Uterus (tissue), 4 donors: ENCODE measurements around the gene KREMEN1. TPM values are rescaled to one million over a fixed set of nuclear protein-coding genes. Genes with fewer than 3 reads are reported as not detected.

ENCODE experiments used
- DNase-seq, 2 donors: peaks; one replicate each; pipeline ENCODE4 v3.0.0-alpha.2; 2019 to 2020
- H3K27ac ChIP-seq, 2 donors: fragments of 200-600 bp; sonication (generic); 1 replicate in 1 of 2; 2 replicates in 1 of 2; pipeline ENCODE4 v1.5.1; 2016 to 2018
- H3K27me3 ChIP-seq, 2 donors: fragments of 200-600 bp; sonication (generic); one replicate each; pipeline ENCODE4 v1.5.1; 2018 to 2019; ENCODE audit warnings: control low read depth in 1 of 2
- H3K36me3 ChIP-seq, 2 donors: fragments of 200-600 bp; sonication (generic); one replicate each; pipeline ENCODE4 v1.5.1; 2019; ENCODE audit warnings: control low read depth in 1 of 2
- H3K4me1 ChIP-seq, 2 donors: fragments of 200-600 bp; sonication (generic); one replicate each; pipeline ENCODE4 v1.5.1; 2018 to 2019; ENCODE audit warnings: control low read depth in 1 of 2
- H3K4me3 ChIP-seq, 2 donors: fragments of 200-600 bp; sonication (generic); 1 replicate in 1 of 2; 2 replicates in 1 of 2; pipeline ENCODE4 v1.5.1; 2018 to 2019; ENCODE audit warnings: mild to moderate bottlenecking in 1 of 2
- H3K9me3 ChIP-seq, 2 donors: fragments of 200-600 bp; sonication (generic); one replicate each; pipeline ENCODE4 v1.5.1; 2019; ENCODE audit warnings: control low read depth in 1 of 2
- POLR2A ChIP-seq, 2 donors: fragments of 450-650 bp; IDR thresholded peaks; one replicate each; pipeline ENCODE4 v1.6.1; 2016; ENCODE audit warnings: antibody characterized with exemption in 2 of 2, mild to moderate bottlenecking in 1 of 2, moderate library complexity in 1 of 2
- intact Hi-C: fragments of 100-400 bp; cut with DNase I; formaldehyde crosslinking; loops from one replicate; pipeline ENCODE4 v1.15.1; 2023; ENCODE audit warnings: low total_unique reads
- total RNA-seq, 4 donors: library from RNA; depleted of rRNA in 3 of 4; stranded (reverse); fragments of >200 nt in 3 of 4; gene quantifications; one replicate each; pipeline versions ENCODE4 v1.1.0 to v1.2.4, GENCODE V29; 2014 to 2023
- TF ChIP-seq, protein P1 (sequence below), 4 experiments: fragments of 200-600 bp in 2 of 4; fragments of 450-650 bp in 2 of 4; sonication (generic) in 2 of 4; IDR thresholded peaks; one replicate each; pipeline ENCODE4 v1.5.1; 2016 to 2019; ENCODE audit warnings: antibody characterized with exemption in 4 of 4, mild to moderate bottlenecking in 2 of 4, moderate library complexity in 1 of 4
- donor health status: DM: yes; HTN: yes; CAD: no.

The KREMEN1 gene
- total RNA-seq, 4 donors from 2014 or later = 5.9 to 25.1 (median 10.2) TPM

DNA sequence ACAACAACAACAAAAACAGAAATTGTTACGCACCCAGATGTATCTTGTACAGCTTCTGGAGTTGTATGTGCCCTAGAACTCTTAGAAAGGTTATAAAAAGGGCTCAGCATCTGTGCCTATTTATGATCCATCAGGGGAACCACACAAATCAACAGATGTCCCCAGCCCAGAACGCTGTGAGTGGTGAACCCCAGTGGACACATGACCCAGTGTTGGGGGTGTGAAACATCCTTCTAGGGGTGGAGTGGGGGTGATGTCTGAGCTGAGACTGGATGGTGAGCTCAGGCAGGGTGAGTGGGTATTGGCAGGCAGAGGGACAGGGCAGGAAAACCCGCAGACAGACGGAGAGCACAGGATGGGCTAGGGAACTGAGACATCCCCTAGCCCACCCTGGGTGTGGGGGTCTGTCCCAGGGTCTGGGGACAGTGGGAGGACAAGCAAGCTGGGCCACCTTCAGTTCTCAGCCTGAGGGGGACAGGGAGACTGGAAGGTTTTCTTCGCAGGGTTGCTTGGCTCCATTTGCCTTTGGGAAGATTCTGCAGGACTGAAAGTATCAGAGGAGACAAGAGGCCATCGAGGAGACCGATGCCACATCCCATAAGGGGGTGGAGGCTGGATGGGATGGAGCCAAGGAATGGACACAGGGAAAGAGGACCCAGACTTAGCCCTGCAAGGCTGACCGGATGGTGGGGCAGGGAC lies 127.0 kb downstream of the KREMEN1 start:
- DNase-seq = no peak

DNA sequence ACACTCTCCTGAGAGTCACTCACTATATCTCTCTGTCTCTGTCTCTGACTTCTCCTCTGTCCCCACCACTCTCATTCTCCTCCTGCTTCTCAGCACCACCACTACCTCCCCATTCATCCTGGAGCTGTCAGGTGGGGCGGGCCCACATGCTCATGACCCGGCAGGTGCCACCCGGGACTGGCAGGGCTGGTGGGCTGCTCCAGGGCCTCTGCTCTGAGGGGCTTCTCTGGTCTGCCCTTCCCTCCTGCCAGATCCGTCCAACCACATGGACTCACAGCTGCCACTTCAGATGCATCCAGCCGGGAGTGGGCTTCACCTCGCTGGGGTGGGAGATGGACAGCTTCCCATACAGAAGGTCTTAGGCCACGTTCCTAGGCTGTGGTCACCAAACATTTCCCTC lies 128.1 kb downstream of the KREMEN1 start:
- no peak for DNase-seq

More for the DNA sequence above, 127.0 kb downstream of the KREMEN1 start:
- H3K4me3 ChIP-seq = no peak overlapping the region
- intact Hi-C loops = no loop called here
- H3K27ac ChIP-seq = no peak overlapping the region
- TF ChIP-seq, protein P1, sequence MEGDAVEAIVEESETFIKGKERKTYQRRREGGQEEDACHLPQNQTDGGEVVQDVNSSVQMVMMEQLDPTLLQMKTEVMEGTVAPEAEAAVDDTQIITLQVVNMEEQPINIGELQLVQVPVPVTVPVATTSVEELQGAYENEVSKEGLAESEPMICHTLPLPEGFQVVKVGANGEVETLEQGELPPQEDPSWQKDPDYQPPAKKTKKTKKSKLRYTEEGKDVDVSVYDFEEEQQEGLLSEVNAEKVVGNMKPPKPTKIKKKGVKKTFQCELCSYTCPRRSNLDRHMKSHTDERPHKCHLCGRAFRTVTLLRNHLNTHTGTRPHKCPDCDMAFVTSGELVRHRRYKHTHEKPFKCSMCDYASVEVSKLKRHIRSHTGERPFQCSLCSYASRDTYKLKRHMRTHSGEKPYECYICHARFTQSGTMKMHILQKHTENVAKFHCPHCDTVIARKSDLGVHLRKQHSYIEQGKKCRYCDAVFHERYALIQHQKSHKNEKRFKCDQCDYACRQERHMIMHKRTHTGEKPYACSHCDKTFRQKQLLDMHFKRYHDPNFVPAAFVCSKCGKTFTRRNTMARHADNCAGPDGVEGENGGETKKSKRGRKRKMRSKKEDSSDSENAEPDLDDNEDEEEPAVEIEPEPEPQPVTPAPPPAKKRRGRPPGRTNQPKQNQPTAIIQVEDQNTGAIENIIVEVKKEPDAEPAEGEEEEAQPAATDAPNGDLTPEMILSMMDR (IDR thresholded peaks at IDR 0.05) = no peak
- no peak for TF ChIP-seq POLR2A (IDR thresholded peaks at IDR 0.05)
- no peaks in the 10 kb centered on the region for H3K9me3 ChIP-seq
- H3K36me3 ChIP-seq = no peaks in the 10 kb centered on the region
- H3K4me1 ChIP-seq = peaks cover 0 to 5% of the 10 kb centered on the region in 2 donors
- H3K27me3 ChIP-seq = no peaks in the 10 kb centered on the region

DNA sequence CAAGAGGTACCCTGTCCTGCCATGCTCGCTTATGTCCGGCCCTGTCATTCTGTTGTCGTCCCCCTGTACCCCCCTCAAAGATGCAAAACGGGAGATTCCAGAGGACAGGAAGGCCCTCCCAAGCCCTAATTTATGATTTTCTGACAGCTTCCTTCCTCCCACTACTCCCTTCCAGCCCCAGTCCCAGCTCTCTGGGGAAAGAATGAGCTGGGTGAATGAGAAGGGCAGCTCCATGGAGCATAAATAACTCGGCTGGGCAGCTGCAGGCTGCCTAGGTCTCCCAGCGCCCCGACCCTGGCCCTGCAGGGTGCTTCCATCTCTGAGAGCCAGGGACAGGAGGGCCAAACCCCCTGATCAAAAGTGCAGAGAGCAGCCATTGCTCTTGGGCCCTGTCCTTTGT lies 128.9 kb downstream of the KREMEN1 start:
- no peak for DNase-seq
- intact Hi-C loops = no loop called here
- H3K4me3 ChIP-seq = no peak overlapping the region
- H3K27me3 ChIP-seq = no peaks in the 10 kb centered on the region
- no peak for TF ChIP-seq POLR2A (IDR thresholded peaks at IDR 0.05)
- TF ChIP-seq, protein P1 (IDR thresholded peaks at IDR 0.05) = no peak
- no peaks in the 10 kb centered on the region for H3K36me3 ChIP-seq
- H3K27ac ChIP-seq = no peak overlapping the region
- peaks cover 0 to 10% of the 10 kb centered on the region in 2 donors for H3K4me1 ChIP-seq
- H3K9me3 ChIP-seq = no peaks in the 10 kb centered on the region

More for the DNA sequence above, 128.1 kb downstream of the KREMEN1 start:
- H3K9me3 ChIP-seq = no peaks in the 10 kb centered on the region
- no peak overlapping the region for H3K4me3 ChIP-seq
- TF ChIP-seq, protein P1 (IDR thresholded peaks at IDR 0.05) = no peak
- no peak for TF ChIP-seq POLR2A (IDR thresholded peaks at IDR 0.05)
- H3K4me1 ChIP-seq = peaks cover 0 to 5% of the 10 kb centered on the region in 2 donors
- no peak overlapping the region for H3K27ac ChIP-seq
- no peaks in the 10 kb centered on the region for H3K36me3 ChIP-seq
- H3K27me3 ChIP-seq = no peaks in the 10 kb centered on the region
- intact Hi-C loops = no loop called here

DNA sequence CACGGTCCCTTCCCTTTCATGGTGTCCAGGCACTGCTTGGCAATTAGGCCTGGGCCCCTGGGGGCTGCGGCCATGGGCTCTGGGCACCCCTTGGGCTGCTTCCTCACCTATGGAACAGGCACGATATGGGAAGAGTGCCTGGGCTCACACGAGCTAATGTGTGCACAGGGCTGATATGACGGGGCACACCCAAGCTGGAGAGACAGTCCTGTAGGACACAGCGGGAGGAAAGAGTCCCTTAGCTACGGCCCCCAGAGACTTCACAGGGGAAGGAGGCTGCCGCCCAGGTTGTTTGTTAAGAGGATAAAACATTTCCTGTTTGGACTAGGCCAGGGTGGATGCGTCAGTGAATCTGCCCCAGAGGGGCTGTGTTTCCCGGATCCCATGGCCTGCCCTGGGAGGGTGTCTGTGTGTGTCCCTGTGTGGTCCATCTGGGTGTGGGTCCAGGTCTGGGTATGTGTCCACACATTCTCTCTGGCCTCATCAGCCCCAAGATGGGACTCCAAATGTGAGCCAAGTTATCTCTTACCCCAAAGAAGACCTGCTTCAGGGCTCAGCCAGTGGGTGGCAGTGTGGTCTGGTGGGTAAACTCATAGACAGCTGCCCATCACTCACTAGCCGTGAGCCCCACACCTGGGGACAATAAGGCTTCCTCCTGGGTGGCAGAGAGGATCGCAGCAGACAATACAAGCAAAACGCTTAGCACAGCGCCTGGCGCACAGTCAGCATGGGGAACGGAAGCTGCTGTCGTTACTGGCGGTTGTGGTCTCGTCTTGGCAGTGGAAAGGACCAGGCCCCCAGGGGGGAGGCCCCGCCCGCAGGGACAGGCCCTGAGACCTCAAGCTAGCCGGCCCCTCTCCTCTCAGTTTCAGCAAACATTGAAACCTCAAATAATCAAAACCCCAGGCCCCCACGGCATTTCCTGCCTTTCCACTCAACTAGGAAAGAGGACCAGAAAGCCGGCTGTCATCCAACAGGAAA lies 129.7 kb downstream of the KREMEN1 start:
- peaks cover 0 to 10% of the 10 kb centered on the region in 2 donors for H3K4me1 ChIP-seq
- H3K27ac ChIP-seq = peak overlapping the region in 1 of 2 donors; percentile 31
- DNase-seq = peak in 1 of 2 donors; percentile 28
- H3K9me3 ChIP-seq = no peaks in the 10 kb centered on the region
- H3K27me3 ChIP-seq = no peaks in the 10 kb centered on the region
- no peaks in the 10 kb centered on the region for H3K36me3 ChIP-seq
- TF ChIP-seq, protein P1 (IDR thresholded peaks at IDR 0.05) = peak in 1 of 4 experiments; percentile 23
- no peak for TF ChIP-seq POLR2A (IDR thresholded peaks at IDR 0.05)
- intact Hi-C loops = no loop called here
- no peak overlapping the region for H3K4me3 ChIP-seq
